HL-60 (cell line): ENCODE results near the gene CD81.

Experiments used
- DNase-seq, 2 experiments: peaks; one replicate each; pipeline ENCODE4 v3.0.0-alpha.2; 2010 to 2020; ENCODE audit warnings: low read depth in 1 of 2, low spot score in 1 of 2
- H3K27ac ChIP-seq: fragments of 250-450 bp; sonication (Bioruptor Pico); replicated peaks from 2 replicates; pipeline ENCODE4 v1.5.1; 2020; ENCODE audit warnings: mild to moderate bottlenecking, moderate library complexity
- H3K27me3 ChIP-seq: fragments of 250-450 bp; sonication (Bioruptor Pico); 2 replicates; pipeline ENCODE4 v1.5.1; 2021; ENCODE audit warnings: mild to moderate bottlenecking, moderate library complexity; ENCODE audit not compliant: insufficient read depth, poor library complexity, severe bottlenecking
- H3K4me3 ChIP-seq: replicated peaks from 2 replicates; pipeline ENCODE4 v1.5.1; 2011; ENCODE audit warnings: mild to moderate bottlenecking, control low read depth, low read length; ENCODE audit not compliant: insufficient read depth
- GABPA ChIP-seq: IDR thresholded peaks from 2 replicates; pipeline ENCODE4 v1.6.1; 2012; ENCODE audit warnings: low read depth
- POLR2AphosphoS5 ChIP-seq: IDR thresholded peaks from 2 replicates; pipeline ENCODE4 v1.6.1; 2012; ENCODE audit warnings: low read depth
- SPI1 ChIP-seq: IDR thresholded peaks from 2 replicates; pipeline ENCODE4 v1.6.1; 2012; ENCODE audit warnings: low read depth, mild to moderate bottlenecking, borderline replicate concordance
- TF ChIP-seq, protein P1 (sequence below): IDR thresholded peaks from one replicate; pipeline ENCODE4 v1.5.1; 2011; ENCODE audit warnings: low read length, control low read depth, inconsistent platforms; ENCODE audit not compliant: insufficient read depth
- TF ChIP-seq, protein P2 (sequence below): IDR thresholded peaks from 2 replicates; pipeline ENCODE4 v1.6.1; 2012; ENCODE audit warnings: low read depth; ENCODE audit not compliant: insufficient replicate concordance

CD81 gene

DNA sequence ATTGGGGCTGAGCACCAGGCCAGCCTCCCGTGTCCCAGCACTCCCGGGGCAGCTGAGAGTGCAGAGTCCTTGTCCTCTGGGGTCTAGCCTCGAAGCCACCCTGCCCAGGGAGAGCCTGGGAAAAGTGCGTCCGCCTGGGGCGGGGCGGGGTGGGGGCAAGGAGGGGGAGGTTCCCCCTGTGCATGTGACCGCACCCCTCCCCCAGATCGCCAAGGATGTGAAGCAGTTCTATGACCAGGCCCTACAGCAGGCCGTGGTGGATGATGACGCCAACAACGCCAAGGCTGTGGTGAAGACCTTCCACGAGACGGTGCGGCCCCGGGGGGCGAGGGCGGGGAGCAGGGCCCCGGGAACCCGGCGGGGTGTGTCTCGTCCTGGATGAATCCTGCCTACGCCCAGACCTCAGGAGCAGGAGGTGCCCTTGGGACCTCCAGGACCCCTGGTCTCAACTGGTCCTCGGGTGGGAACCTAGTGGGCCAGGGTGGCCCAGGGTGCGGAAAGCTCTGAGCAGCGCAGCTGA, 18.2 kb downstream of the CD81 start:
- H3K4me3 ChIP-seq: no peak overlapping the region
- no peak overlapping the region for H3K27ac ChIP-seq
- no peaks in the 10 kb centered on the region for H3K27me3 ChIP-seq
- DNase-seq: no peak
- TF ChIP-seq, protein P1, sequence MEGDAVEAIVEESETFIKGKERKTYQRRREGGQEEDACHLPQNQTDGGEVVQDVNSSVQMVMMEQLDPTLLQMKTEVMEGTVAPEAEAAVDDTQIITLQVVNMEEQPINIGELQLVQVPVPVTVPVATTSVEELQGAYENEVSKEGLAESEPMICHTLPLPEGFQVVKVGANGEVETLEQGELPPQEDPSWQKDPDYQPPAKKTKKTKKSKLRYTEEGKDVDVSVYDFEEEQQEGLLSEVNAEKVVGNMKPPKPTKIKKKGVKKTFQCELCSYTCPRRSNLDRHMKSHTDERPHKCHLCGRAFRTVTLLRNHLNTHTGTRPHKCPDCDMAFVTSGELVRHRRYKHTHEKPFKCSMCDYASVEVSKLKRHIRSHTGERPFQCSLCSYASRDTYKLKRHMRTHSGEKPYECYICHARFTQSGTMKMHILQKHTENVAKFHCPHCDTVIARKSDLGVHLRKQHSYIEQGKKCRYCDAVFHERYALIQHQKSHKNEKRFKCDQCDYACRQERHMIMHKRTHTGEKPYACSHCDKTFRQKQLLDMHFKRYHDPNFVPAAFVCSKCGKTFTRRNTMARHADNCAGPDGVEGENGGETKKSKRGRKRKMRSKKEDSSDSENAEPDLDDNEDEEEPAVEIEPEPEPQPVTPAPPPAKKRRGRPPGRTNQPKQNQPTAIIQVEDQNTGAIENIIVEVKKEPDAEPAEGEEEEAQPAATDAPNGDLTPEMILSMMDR: no peak
- TF ChIP-seq, protein P2, sequence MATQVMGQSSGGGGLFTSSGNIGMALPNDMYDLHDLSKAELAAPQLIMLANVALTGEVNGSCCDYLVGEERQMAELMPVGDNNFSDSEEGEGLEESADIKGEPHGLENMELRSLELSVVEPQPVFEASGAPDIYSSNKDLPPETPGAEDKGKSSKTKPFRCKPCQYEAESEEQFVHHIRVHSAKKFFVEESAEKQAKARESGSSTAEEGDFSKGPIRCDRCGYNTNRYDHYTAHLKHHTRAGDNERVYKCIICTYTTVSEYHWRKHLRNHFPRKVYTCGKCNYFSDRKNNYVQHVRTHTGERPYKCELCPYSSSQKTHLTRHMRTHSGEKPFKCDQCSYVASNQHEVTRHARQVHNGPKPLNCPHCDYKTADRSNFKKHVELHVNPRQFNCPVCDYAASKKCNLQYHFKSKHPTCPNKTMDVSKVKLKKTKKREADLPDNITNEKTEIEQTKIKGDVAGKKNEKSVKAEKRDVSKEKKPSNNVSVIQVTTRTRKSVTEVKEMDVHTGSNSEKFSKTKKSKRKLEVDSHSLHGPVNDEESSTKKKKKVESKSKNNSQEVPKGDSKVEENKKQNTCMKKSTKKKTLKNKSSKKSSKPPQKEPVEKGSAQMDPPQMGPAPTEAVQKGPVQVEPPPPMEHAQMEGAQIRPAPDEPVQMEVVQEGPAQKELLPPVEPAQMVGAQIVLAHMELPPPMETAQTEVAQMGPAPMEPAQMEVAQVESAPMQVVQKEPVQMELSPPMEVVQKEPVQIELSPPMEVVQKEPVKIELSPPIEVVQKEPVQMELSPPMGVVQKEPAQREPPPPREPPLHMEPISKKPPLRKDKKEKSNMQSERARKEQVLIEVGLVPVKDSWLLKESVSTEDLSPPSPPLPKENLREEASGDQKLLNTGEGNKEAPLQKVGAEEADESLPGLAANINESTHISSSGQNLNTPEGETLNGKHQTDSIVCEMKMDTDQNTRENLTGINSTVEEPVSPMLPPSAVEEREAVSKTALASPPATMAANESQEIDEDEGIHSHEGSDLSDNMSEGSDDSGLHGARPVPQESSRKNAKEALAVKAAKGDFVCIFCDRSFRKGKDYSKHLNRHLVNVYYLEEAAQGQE: no peak
- TF ChIP-seq POLR2AphosphoS5 (no peak), SPI1 (no peak), GABPA (no peak)

DNA sequence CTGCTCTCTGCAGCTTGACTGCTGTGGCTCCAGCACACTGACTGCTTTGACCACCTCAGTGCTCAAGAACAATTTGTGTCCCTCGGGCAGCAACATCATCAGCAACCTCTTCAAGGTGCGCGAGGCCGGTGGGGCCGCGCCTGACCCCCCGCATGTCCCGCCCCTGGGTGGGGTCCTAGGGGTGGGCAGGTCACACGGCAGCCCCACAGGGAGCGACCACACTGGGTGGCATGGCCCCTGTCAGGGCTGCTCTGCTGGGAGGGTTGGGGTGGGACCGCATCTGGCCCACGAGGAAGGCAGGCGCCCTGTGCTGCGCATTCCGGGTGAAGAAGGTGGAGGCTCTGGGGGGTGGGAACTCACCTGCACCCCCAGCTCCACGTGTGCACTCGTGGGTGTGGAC, 18.7 kb downstream of the CD81 start:
- Histone ChIP-seq H3K27me3 (no peaks in the 10 kb centered on the region), H3K27ac (no peak overlapping the region), H3K4me3 (no peak overlapping the region)
- DNase-seq: no peak
- TF ChIP-seq POLR2AphosphoS5 (no peak), GABPA (no peak), SPI1 (no peak)
- TF ChIP-seq, protein P1: no peak
- TF ChIP-seq, protein P2: no peak

DNA sequence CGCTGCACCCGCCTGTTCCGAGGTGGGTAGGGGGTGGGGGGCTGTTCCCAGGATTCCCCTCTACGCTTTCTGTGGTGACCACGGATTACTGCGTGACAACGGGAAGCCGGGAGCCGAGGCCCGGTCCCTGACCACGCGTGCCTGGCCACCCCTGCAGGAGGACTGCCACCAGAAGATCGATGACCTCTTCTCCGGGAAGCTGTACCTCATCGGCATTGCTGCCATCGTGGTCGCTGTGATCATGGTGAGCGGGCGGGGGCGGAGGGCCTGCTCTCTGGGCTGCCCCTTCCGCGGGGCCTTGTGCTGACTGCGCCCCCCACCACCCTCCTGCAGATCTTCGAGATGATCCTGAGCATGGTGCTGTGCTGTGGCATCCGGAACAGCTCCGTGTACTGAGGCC, 19.4 kb downstream of the CD81 start:
- TF ChIP-seq POLR2AphosphoS5: no peak
- no peak for TF ChIP-seq GABPA
- TF ChIP-seq SPI1: no peak
- TF ChIP-seq, protein P2: no peak
- TF ChIP-seq, protein P1: no peak
- DNase-seq: no peak
- Histone ChIP-seq H3K4me3 (no peak overlapping the region), H3K27ac (no peak overlapping the region), H3K27me3 (no peaks in the 10 kb centered on the region)
